Erythroblast (primary cell): ENCODE measurements around the gene LGR6.
"Not testable (repeated sequence)": the region's sequence is repeated elsewhere in the genome, so short reads cannot be mapped to it uniquely, and the experiment has no call there.

Source experiments
- DNase-seq, 2 experiments: peaks; one replicate each; lab custom pipeline; 2025; lab: John Stamatoyannopoulos, UW
- GATA1 ChIP-seq: IDR thresholded peaks from 2 replicates; pipeline ENCODE4 v1.6.1; 2011; ENCODE audit warnings: low read depth, mild to moderate bottlenecking, control low read depth, low read length, moderate library complexity
- POLR2A ChIP-seq: IDR thresholded peaks from 2 replicates; pipeline ENCODE4 v1.6.1; 2011; ENCODE audit warnings: mild to moderate bottlenecking, low read length

The LGR6 gene

DNA sequence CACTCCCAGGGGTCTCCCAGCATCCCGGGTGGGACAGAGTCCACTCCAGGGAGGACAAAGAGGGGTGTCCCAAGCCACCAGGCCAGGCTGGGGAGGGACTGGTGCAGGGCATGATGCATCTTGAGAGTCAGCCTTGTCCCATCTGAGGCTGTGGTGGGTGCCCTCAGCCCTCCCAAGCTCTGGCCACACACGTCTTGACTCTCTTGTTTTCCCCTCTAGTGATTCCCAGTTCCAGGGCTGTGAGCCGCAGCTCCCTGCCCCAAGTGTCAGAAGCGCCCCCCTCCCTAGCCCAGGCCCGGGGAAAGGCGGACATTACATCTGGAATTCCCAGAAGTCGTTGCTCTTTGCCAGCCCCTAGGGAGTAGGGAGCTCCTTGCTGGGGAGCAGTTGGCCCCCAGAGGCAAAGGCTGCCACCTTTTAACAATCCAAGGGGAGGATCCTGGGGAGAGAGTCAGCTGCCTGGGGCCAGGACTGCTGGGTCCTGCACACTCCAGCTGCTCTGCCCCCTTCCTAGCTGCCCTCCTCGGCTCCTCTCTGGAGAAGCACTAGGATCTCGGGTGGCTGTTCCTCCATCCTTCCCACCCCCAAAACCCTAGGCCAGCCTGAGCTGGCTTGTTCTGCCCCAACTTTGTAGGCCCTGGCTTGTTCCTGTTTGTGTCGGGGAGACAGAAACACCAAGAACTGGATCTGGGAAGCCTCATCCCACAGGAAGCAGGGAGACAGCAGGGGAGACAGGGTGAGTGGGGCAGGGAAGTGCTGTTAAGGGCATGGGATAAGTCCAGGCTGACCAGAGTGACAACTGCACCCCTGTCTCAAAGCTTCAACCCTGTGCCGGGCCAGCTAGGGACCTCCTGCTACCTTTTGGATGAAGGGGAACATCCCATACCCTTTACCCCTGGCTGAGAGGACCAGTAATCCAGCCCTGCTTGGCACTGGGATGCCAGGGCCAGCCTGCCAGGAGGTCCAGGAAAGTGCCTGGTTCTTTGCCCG lies 30.0 kb upstream of the LGR6 start:
- DNase-seq = no peak
- TF ChIP-seq GATA1 (no peak), POLR2A (no peak)

DNA sequence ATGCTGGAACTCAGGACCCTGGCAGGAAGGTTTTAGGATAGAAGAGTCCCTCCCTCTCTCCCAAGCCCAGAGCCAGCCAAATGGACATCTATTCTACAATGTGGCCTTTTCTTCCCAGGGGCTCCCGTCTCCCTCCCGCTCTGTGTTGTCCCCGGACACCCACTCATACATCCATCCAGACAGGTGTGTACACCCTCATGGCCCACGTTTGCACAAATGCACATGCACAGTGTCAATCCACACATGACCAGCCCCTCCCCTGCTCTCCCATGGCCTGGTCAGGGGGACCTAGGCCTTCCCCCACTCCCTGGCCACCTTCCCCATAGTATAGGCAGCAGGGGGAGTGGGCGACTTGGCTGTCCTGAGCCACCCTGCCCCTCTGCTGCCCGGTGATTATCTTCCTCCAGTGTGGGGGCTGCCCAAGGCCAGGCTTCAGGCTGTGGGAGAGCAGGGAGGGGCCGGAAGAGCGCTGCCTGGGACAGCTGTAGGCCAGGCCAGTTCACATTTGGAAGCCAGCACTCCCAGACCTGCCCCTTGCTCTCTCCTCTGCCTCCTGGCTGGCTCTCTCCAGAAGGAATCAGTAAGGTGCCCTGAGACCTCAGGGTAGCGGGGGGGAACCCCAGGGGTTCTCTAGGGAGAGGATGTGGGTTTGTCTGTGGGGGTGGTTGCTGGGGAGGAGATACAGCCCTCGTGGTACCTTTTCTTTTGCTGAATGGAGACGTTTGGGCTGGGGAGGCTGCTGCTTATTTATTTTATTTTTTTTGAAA lies 29.1 kb upstream of the LGR6 start:
- TF ChIP-seq GATA1 (no peak), POLR2A (no peak)
- DNase-seq = peak in 1 of 2 experiments; percentile 11

DNA sequence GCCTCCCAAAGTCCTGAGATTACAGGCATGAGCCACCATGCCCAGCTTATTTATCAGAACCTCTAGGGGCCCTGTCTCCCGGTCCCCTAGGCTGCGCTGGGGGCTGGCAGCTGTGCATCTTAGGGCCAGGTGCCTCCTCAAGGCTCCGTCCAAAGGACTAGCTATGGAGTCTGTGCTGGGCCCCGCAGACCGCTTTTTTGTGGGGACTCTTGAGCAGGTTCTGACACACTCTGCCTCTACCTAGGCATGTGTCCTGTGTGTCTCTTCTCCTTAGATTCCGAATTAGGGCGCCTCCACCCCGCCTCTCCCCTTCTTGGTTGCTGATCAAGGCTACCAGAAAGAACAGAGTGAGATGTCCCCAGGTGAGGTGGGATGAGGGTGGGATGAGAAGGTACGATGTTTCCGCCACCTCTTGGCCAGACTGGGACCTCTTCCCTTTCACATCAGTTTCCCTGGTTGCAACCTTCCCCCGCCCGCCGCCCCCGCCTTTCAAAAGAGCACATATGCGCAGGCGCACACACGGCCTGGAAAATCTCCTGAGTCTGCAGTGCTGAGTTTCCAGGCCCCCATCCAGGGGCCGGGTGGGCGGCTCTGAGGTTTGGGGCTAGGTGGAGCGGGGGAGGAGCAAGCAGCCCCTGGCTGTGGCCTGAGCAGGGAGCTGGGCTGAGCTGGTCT lies 28.2 kb upstream of the LGR6 start:
- no peak for DNase-seq
- no peak for TF ChIP-seq POLR2A
- no peak for TF ChIP-seq GATA1

DNA sequence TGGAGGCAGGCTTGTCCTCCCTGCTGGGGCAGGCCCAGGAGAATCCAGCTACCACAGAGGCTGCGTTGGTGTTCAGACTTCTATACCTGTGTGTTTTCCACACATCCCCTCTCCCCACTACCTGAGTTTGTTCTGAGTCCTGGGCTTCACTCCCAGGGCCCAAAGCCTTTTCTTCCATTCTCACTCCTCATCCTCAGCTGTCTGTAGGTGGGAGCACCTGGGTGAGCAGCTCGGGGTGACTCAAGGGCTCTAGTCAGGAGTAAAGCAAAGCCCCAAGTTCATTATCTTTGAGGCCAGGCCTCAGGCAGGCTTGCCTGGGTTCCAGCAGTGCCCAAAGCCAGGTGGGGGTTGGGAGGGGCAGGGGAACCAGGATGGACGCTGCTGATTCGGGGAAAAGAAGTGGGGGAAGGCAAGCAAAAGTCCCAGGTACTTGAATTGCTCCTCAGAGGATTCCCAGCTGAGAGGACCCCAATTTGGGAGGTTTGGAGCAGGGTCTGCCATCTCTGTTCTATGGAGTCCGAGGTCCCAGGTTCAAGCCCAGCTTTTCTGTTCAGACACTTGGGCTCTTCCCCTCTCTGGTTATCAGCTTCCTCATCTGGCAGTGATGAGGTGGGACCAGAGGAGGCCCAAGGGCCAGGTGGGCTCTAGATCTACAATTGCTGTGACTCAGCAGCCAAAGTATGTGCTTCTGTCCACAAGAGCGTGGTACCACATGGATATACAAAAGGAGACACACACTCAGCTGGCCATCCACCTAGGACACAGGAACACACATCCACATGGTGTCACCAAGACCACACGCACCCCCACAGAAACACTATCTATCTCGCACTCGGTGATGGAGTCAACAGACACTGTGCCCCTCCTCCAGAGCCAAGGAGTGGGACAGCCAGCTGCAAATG lies 27.4 kb upstream of the LGR6 start:
- TF ChIP-seq GATA1 = no peak
- TF ChIP-seq POLR2A = no peak

DNA sequence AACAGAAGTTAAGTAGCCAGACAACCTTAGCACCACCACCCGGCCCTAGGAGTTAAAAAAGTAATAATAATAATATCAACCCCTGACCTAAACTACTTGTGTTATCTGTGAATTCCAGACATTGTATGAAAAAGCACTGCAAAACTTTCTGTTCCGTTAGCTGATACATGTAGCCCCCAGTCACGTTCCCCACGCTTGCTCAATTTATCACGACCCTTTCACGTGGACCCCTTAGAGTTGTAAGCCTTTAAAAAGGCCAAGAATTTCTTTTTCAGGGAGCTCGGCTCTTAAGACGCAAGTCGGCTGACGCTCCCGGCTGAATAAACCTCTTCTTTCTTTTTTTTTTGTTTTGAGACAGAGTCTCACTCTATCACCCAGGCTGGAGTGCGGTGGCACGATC lies 26.5 kb upstream of the LGR6 start:
- not testable (repeated sequence) for DNase-seq

More for the DNA sequence above, 27.4 kb upstream of the LGR6 start:
- DNase-seq = peak; percentile 23 to 37

DNA sequence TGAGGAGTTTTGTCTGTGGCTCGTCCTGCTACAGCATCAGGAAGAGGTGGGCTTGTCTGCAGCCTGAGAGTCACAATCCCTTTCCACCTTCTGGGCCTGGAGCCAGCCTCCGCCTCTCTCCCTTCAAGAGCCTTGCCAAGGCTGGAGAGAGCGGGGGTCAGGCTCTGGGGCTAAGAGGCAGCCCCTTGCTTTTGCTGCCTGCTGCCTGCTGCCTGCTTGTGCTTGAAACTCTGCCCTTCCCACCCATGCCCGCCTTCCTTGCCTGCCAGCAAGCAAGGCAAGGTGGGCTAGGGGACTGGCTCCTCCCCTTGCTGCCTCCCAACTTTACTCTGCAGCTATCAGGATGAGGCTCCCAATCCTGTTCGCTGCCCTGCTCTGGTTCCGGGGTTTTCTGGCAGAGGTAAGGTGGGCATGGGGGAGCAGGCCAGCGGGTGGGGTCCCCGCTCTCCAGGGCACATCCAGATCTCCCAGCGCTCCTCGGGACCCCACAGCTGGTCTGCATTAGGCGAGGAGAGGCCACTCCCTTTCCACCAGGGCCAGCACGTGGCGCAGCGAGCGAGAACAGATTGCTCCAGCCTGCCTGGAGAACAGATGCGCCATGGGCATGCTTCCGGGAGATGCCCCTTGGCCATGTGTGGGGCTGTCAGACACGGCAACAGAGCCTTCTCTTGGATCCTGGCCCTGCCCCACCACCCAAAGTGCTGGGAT lies 25.7 kb upstream of the LGR6 start:
- no peak for DNase-seq

DNA sequence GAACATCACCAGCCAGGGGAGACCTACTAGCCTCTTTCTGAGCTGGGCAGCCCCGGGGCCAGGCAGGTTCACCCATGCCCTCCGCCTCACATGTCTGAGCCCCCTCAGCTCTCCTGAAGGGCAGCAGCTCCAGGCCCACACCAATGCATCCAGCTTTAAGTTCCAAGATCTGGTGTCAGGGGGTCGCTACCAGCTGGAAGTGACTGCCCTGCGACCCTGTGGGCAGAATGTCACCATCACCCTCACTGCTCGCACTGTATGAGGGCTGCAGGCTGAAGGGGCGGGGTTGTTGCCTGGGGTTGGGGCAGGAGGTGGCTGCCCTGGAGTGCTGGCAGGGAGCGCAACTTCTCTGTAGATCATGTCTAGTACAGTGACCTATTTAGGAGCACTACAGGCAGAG lies 24.7 kb upstream of the LGR6 start:
- no peak for TF ChIP-seq GATA1
- DNase-seq = no peak

More for the DNA sequence above, 25.7 kb upstream of the LGR6 start:
- TF ChIP-seq GATA1 = no peak
- TF ChIP-seq POLR2A = no peak

DNA sequence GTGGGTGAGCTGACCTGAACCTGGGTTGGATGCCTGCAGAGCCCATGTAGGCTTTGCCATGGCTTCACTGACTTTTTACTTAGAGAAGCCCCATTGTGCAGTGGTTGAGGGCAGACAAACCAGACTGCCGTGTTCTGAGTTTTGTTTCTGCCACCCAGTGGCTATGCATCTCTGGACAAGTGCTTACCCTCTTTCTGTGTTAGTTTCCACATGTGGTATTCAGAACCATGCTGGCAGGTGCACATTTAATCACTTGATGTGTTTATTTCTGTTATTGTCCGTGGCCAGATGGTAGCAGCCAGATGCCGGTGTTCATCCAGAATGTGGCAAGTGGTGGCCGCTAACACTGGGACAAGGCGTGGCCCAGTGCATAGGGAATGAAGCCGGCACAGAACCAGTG lies 22.9 kb upstream of the LGR6 start:
- no peak for DNase-seq
- TF ChIP-seq POLR2A (no peak), GATA1 (no peak)

DNA sequence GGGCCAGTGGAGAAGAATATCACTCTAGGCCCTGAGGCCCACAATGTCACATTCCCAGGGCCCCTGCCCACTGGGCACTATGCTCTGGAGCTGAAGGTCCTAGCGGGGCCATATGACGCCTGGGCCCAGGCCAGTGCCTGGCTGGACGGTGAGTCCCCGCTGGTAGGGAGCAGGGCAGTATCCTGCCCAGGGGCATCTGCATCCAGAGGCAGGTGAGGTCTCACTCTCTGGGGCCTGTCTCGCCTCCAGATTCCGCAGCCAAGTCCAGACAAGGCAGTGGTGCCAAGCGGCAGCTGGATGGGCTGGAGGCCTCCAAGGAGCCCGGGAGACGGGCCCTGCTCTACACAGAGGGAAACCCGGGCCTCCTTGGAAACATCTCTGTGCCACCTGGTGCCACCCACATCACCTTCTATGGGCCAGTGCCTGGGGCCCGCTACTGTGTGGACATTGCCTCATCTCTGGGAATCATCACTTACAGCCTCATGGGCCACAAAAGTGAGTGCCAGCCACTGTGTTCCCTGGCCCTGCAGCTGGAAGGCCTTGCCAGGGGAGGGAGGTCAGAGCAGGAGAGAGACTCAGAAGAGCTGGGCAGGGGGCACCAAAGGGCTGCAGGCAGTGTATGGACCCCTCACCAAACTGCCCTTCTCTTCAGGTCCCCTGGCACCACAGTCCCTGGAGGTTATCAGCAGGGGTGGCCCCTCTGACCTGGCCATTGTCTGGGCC lies 22.1 kb upstream of the LGR6 start:
- no peak for TF ChIP-seq POLR2A
- TF ChIP-seq GATA1 = no peak
- DNase-seq = no peak

DNA sequence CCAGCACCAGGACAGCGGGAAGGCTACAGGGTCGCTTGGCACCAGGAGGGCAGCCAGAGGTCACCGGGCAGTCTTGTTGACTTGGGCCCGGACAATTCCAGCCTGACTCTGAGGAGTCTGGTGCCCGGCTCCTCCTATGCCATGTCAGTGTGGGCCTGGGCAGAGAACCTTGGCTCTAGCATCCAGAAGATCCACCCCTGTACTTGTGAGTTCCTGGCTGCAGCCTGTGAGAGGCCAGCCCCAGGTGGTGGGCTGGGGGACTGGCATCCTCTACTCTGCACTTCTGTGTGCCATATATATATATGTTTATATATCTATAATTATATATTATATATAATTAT lies 21.6 kb upstream of the LGR6 start:
- no peak for TF ChIP-seq GATA1
- TF ChIP-seq POLR2A = no peak
- peak; percentile 16 to 31 for DNase-seq

DNA sequence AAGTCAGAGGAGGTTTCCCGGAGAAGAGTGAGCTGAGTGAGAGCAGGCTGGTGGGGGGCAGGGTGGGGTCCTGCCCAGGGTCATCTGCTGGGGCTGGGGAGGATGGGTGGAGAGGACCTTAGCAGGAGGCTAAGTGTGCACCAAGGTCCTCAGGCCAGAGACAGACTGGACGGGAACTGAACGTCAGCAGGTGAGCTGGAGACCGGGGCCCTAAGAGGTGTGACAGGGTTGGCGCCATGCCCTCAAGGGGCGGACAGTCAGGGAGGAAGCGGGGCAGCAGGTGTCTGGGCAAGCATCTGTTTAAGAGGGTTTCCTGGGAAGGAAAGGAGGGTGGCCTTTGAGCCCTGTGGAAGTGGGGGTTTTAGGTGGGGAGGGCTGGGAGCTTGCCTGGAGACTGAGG lies 19.6 kb upstream of the LGR6 start:
- TF ChIP-seq POLR2A (no peak), GATA1 (no peak)
- DNase-seq = no peak
